ENCODE measurements around the gene GTF2A1L. TPM values are rescaled to one million over a fixed set of nuclear protein-coding genes. Genes with fewer than 3 reads are reported as not detected.
A peak's percentile ranks its signal among the peaks of the same experiment; 100 is the strongest.
"Not testable (repeated sequence)": the region's sequence is repeated elsewhere in the genome, so short reads cannot be mapped to it uniquely, and the experiment has no call there.

The GTF2A1L gene
- not detected for total RNA-seq

GRCh38 chr2:48617618-48618017 is at the start of gene GTF2A1L:
TSS of gene GTF2A1L (plus strand) at chr2:48617856. CDS start at chr2:48617875, 19 bp downstream.
- DNase-seq (ENCODE audit: low read depth in 2 of 3, low spot score in 2 of 3), result no peak

- no peak for DNase-seq (ENCODE audit: low read depth in 2 of 3, low spot score in 2 of 3)
These were observed 49.1 kb upstream of the GTF2A1L start for GRCh38 chr2:48568547-48568946.

GRCh38 chr2:48569433-48569832 is 48.2 kb upstream of the GTF2A1L start:
- DNase-seq (ENCODE audit: low read depth in 2 of 3, low spot score in 2 of 3), result no peak

GRCh38 chr2:48572816-48573215 is 44.8 kb upstream of the GTF2A1L start:
- DNase-seq (ENCODE audit: low read depth in 2 of 3, low spot score in 2 of 3), result no peak

- peak in 2 of 3 donors; percentile 2 for DNase-seq (ENCODE audit: low read depth in 2 of 3, low spot score in 2 of 3)
These were observed 43.0 kb upstream of the GTF2A1L start for GRCh38 chr2:48574353-48575287.

GRCh38 chr2:48578313-48578712 is 39.3 kb upstream of the GTF2A1L start:
- no peak for DNase-seq (ENCODE audit: low read depth in 2 of 3, low spot score in 2 of 3)

GRCh38 chr2:48583961-48584360 is 33.7 kb upstream of the GTF2A1L start:
- no peak for DNase-seq (ENCODE audit: low read depth in 2 of 3, low spot score in 2 of 3)

- no peak for DNase-seq (ENCODE audit: low read depth in 2 of 3, low spot score in 2 of 3)
These were observed 33.1 kb upstream of the GTF2A1L start for GRCh38 chr2:48584551-48584950.

- DNase-seq (ENCODE audit: low read depth in 2 of 3, low spot score in 2 of 3), result no peak
These were observed 31.2 kb upstream of the GTF2A1L start for GRCh38 chr2:48586433-48586832.

GRCh38 chr2:48587560-48587959 is 30.1 kb upstream of the GTF2A1L start:
- DNase-seq (ENCODE audit: low read depth in 2 of 3, low spot score in 2 of 3), result no peak

GRCh38 chr2:48587961-48588360 is 29.7 kb upstream of the GTF2A1L start:
- DNase-seq (ENCODE audit: low read depth in 2 of 3, low spot score in 2 of 3), result no peak

GRCh38 chr2:48588745-48589144 is 28.9 kb upstream of the GTF2A1L start:
- no peak for DNase-seq (ENCODE audit: low read depth in 2 of 3, low spot score in 2 of 3)

GRCh38 chr2:48589170-48589767 is 28.4 kb upstream of the GTF2A1L start:
- peak in 1 of 3 donors; percentile 41 for DNase-seq (ENCODE audit: low read depth in 2 of 3, low spot score in 2 of 3)

- no peak for DNase-seq (ENCODE audit: low read depth in 2 of 3, low spot score in 2 of 3)
These were observed 27.6 kb upstream of the GTF2A1L start for GRCh38 chr2:48590017-48590416.

GRCh38 chr2:48592067-48592466 is 25.6 kb upstream of the GTF2A1L start:
- DNase-seq (ENCODE audit: low read depth in 2 of 3, low spot score in 2 of 3), result no peak

GRCh38 chr2:48596751-48597150 is 20.9 kb upstream of the GTF2A1L start:
- DNase-seq (ENCODE audit: low read depth in 2 of 3, low spot score in 2 of 3), result not testable (repeated sequence)

GRCh38 chr2:48597492-48597891 is 20.2 kb upstream of the GTF2A1L start:
- DNase-seq (ENCODE audit: low read depth in 2 of 3, low spot score in 2 of 3), result no peak

GRCh38 chr2:48600204-48600813 is 17.3 kb upstream of the GTF2A1L start:
- DNase-seq (ENCODE audit: low read depth in 2 of 3, low spot score in 2 of 3), result peak in 2 of 3 donors; percentile 19 to 60

GRCh38 chr2:48600917-48601316 is 16.7 kb upstream of the GTF2A1L start:
- DNase-seq (ENCODE audit: low read depth in 2 of 3, low spot score in 2 of 3), result no peak

GRCh38 chr2:48601349-48601748 is 16.3 kb upstream of the GTF2A1L start:
- peak in 2 of 3 donors; percentile 12 to 20 for DNase-seq (ENCODE audit: low read depth in 2 of 3, low spot score in 2 of 3)

- DNase-seq (ENCODE audit: low read depth in 2 of 3, low spot score in 2 of 3), result peak in 2 of 3 donors; percentile 41 to 69
These were observed 12.0 kb upstream of the GTF2A1L start for GRCh38 chr2:48605482-48606175.
